ENCODE results near the gene SCP2.
"Not testable (repeated sequence)": the region's sequence is repeated elsewhere in the genome, so short reads cannot be mapped to it uniquely, and the experiment has no call there.

SCP2 gene

DNA sequence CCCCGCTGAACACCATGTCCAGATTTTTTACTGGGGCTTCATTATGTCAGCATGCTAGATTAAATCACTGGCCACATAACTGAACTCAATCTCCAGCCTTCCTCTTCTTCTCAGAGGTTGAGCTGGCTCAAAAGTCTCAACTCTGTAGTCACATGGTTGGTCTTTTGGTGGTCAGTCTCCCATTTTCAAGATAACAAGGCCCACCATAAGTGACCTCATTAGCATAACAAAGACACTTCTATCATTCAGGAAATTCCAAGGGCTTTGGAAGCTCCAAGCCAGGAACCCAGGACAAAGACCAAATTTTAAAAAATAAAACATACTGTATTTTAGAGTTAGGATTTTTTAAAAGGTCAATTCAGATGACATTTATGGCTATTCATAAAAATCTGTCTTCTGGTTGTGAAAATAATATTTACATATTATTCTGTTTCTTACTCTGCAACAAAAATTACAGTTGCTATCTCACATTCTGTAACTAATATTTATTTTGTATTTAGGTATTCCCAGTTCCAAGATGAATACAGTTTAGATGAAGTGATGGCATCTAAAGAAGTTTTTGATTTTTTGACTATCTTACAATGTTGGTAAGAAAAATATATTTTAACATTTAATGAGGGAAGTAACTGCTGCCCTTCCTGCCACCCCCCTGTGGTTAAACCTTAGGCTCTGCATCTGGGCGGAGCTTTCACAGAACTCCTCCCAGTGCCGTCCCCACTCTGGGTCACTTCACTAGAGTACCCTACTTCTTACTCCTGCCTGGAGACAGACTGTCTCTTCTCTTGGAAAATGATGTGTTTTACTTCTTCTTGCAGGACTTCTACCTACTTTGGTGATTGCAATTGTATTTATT is 49.3 kb downstream of the SCP2 start:
- DNase-seq: no peak

DNA sequence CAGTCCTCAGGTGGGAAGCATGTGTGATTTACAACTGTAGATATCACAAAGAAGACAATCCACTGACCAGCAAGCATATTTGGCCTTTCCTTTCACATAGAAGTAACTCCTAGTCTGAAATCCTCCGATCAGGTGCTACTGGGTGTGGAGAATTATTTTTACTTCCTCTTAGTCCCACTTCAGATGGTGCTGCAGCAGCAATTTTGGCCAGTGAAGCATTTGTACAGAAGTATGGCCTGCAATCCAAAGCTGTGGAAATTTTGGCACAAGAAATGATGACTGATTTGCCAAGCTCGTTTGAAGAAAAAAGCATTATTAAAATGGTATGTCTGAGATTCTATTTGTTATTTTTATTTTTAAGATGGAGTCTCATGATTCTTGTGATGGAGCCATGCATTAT is 51.0 kb downstream of the SCP2 start:
- no peak for DNase-seq

DNA sequence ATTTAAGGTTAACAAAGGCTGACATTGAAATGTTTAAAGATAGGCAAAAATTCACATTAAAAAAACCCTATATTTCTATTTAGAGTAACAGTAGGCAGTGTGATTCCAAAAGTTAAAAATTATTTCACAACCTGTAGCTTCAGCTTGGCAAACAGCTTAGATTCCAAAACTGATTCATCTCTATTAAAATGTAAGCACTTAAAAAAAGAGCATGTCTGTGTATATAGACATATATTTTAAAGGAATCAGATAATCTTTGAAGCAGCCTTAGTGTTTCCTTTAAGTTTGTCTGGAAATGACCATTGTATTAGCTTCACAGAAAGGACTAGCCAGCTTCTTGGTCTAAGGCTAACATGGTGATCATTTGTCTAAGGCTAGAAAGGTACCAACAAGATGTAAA is 65.7 kb downstream of the SCP2 start:
- not testable (repeated sequence) for DNase-seq

DNA sequence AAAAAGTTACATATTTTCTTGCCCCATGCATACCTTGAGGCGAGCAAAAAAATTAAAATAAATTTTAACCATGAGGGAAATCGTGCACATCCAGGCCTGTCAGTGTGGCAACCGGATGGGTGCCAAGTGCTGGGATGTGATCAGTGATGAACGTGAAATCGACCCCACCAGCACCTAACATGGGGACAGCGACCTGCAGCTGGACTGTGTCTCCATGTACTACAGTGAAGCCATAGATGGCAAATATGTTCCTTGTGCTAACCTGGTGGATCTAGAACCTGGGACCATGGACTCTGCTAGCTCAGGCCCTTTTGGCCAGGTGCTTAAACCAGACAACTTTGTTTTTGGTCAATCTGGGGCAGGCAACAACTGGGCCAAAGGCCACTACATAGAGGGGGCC is 67.6 kb downstream of the SCP2 start:
- no peak for DNase-seq

DNA sequence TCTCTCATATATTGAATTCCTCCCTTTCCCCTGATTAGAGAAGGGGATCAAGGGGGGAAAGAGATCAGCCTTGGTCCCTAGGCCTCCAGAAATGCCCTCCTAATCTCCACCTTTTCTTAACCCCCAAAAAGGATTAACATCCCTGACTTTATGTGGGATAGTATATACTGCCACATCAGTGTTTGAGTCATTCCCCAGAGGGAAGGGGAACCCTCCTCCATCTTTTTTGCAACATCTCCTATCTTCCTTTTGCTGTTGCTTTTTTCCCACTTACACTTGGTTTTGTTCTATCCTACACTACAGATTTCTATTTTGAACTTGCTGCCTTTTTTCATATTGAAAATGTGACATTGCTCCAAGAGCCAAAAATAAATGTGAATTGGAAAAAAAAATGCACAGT is 69.6 kb downstream of the SCP2 start:
- no peak for DNase-seq

DNA sequence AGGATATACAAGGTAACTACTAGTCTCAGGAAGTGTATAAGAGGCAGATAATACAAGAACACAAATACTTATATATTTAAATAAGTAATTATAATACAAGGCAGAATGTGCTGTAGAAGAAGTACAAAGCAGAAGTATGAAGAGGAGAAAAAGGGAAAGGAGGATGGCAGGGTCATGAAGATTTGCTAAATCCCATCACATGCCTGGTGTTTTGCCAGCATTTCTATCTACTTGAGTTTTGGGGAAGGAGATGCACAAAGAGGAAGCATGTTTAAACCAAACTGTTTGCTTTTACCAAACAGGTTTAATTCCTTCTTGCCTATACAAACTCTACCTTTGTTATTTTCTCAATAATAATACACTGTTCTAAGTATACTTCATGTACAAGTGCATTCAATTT is 74.1 kb downstream of the SCP2 start:
- no peak for DNase-seq

DNA sequence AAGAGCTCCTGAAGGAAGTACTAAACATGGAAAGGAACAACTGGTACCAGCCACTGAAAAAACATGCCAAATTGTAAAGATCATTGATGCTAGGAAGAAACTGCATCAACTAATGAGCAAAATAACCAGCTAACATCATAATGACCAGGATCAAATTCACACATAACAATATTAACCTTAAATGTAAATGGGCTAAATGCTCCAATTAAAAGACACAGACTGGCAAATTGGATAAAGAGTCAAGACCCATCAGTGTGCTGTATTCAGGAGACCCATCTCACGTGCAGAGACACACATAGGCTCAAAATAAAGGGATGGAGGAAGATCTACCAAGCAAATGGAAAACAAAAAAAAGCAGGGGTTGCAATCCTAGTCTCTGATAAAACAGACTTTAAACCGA is 79.5 kb downstream of the SCP2 start:
- DNase-seq: not testable (repeated sequence)

DNA sequence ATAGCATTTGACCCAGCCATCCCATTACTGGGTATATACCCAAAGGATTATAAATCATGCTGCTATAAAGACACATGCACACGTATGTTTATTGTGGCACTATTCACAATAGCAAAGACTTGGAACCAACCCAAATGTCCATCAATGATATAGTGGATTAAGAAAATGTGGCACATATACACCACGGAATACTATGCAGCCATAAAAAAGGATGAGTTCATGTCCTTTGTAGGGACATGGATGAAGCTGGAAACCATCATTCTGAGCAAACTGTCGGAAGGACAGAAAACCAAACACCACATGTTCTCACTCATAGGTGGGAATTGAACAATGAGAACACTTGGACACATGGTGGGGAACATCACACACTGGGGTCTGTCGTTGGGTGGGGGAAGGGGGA is 83.2 kb downstream of the SCP2 start:
- not testable (repeated sequence) for DNase-seq

DNA sequence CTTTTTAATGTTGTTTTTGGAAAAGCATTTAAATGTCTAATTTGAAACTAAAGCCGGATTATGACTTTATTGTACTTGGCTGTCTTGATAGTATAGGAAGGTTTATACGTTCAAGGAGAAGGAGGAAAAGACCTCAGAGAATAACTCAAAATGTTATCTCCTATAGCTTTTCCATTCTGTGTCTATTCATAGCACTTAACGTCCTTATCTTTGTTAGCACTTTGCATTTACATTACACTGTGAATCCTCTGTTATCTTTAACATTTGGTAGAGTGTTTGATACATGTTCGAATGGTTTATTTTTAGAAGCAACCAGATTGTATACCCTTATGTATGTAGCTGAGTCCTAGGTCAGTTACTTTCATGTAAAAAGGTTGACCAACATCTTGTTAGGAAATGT is 84.1 kb downstream of the SCP2 start:
- DNase-seq: no peak

DNA sequence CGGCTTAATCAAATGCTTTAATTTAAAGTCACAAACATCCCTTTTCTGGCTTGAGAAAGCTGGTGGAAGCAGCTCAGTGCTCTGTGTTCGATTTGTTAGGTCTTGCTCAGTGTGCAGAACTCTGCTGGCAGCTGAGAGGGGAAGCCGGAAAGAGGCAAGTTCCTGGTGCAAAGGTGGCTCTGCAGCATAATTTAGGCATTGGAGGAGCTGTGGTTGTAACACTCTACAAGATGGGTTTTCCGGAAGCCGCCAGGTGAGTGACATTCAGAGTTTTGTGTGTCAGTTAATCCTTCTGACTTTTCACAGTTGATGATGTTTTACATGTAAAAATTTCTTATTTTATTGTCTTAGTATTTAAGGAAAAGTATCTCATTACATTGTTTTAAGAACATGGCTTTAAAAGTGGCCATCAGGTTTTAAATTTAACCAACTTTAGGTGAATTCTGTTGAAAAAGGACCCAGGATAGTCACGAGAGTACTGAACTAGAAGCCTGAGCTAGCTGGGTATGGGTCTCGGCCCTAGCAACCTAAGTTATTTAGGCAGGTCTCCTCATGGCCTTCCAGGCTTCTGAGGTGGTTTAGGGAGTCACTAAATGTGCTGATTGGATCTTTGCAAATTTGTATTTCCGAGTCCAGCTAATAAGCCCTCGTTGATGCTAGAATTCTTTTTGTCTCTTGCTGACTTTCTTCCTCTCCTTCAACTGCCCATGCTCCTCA is 87.9 kb downstream of the SCP2 start:
- peak; percentile 92 for DNase-seq

DNA sequence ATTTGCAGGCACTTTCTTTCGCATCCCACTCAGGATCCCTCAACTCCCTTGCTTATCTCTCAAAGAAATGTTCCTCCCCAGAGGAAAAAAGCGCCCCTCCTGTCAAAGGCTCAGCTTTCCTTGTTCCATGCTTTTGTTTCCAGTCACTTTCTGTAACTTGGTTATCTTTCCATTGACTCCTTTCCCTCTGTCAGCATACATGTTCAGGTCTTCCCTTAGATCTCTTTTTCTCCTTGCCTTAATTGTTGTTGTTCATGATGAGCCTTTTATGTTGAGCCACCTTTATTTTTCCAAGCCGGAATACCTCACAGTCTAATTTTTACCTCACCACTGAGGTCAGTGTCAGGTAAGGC is 88.4 kb downstream of the SCP2 start:
- no peak for DNase-seq

DNA sequence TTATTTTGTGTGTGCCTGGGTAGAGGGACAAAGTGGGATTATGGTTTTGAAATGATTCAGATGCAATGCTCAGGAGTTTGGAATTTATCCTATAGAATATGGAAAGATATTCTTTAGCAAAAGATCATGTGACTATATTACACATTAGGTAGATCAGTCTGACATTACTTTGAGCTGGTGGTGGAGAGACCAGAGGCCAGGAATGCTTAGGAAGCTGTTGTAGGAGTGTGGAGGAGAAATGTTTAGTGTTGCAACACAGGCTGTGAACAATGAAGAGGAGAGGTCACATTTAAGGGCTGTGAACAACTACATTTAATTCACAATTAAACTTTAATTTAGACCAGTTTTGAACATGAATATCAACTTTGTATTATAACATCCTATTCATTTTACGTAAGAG is 89.6 kb downstream of the SCP2 start:
- no peak for DNase-seq

DNA sequence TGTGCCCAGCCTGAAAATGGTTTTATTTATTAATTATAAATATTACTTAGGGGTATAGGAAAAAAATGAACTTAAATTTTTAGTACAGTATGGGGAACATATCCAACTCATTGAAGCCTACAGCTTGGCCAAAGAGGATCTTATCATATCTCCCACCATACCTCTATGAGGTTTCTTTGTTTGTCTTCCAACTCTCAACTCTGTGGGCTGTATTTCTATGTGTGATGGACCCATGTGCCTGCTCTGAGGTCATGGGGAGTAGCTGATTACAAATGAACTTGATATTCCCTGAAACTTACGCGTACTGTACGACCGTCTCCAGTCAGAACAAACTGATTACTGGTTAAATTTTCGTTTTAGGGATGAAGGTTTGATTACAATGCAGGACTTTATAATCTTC is 93.5 kb downstream of the SCP2 start:
- no peak for DNase-seq

DNA sequence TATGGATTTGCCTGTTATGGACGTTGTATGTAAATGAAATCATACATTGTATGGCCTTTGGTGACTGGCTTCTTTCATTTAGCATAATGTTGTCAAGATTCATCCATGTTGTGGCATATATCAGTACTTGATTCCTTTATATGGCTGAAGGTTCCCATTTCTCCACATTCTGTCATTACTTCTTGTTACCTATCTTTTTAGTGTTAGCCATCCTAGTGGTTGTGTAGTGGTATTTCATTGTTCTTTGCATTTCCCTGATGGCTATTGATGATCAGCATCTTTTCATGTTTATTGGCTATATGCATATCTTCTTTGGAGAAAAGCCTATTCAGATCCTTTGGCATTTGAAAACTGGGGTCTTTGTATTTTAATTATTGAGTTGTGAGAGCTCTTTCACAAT is 95.1 kb downstream of the SCP2 start:
- no peak for DNase-seq

DNA sequence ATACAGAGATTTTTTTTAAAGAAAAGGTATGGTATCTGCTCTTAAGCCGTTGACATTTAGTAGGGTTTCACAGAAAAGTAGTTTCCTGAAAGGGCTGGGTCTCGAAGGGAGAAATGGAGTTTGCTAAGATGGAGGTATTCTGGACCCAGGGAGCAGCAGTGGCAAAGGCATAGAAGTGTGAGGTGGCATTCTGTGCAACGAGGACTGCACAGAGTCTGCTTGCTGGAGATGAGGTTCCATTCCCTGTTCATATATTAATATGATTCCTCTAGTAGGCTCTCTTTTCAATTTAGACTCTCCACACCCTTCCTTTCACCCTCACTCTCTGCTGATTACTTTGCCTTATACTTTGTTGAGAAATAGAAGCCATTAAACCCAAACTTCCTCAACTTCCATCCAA is 96.5 kb downstream of the SCP2 start:
- no peak for DNase-seq

DNA sequence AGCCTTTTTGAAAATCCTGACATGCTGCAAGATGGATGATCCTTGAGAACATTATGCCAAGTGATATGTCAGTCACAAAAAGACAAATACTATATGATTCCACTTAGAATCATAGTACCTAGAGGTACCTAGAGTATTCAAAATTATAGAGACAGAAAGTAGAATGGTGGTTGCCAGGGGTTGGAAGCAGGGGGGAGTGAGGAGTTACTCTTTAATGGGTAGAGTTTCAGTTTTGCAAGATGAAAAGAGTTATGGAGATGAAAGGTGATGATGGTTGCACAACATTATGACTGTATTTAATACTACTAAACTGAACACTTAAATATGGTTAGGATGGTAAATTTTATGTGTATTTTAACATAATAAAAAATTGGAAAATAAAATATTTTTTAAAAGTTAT is 97.0 kb downstream of the SCP2 start:
- DNase-seq: no peak

DNA sequence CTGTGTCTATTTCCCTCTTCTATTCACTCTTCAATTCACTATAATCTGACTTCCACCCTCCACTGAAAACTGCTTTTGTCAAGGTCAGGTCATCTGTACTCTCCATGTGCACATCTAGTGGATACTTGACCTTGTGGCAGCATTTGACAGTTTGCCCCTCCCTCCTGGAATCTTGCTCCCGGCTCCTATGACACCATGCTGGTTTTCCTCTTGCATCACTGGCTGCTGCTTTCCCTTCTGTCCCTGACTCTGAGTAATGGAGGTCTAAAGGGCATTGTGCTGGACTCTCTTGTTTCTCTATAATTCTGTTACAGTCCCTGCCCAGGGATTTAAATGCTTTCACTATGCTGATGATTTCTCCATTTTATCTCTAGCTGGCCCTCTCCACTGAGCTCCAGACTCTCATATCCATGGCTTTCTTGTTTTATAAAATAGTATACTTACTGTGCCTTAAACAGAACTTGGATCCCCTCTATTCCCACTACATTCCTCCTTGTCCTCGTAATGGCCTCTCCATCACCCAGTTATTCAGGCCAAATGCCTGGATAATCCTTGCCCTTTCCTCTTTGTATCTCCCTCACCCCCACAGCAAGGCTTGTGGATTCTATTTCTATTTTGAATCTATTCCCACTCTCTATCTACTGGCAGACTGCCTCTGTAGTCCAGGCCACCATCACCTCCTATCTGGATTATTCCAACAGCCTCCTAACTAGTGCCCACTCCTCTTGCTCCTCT is 98.1 kb downstream of the SCP2 start:
- DNase-seq: peak; percentile 31

DNA sequence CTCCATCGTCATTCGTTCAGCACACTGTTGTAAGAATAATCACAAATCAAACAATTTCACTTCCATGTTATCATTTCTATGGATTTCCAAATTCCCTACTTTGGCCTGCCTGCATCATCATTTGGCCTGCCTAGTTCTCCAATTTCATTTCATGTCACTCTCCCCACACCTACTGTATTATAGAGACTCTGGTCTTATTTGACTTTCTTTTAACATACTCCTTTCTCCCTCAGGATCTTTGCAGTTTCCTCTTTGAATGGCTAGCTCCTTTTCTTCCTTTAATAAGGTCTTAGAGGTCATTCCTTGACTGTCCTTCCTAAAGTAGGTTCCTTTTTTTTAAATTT is 98.7 kb downstream of the SCP2 start:
- DNase-seq: no peak

DNA sequence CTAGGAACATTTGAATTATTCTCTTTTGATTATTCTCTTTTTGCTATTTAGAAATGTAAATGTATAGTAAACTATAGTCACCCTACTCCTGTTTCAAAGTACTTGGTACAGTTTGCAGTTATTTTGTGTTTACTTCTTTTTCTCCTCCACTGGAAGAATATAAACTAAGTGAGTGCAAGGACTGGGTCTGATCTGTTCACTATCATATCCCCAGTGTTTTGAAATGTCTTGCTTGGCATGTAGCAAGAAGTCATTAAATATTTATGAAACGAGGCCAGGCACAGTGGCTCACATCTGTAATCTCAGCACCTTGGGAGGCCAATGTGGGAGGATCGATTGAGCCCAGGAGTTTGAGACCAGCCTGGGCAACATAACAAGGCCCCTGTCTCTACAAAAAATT is 99.2 kb downstream of the SCP2 start:
- no peak for DNase-seq

DNA sequence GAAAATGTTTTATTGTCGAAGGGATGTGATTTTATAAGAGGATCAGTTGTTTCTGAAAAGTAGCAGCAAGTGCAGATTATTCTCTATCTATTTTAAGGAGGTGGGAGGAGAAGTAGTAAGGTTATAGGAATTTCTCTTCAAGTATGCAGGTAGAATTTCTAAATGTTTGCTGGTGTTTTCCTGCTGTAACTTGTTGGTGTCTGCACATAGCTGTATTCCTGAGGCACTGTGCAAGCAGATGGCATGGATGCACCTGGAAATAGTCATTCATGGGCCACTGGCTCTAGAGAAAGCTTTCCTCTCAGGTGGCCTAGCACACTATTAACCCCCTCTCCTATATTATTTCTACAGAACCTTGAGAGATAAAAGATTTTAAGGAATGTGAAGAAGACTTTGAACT is 104.7 kb downstream of the SCP2 start:
- DNase-seq: no peak

DNA sequence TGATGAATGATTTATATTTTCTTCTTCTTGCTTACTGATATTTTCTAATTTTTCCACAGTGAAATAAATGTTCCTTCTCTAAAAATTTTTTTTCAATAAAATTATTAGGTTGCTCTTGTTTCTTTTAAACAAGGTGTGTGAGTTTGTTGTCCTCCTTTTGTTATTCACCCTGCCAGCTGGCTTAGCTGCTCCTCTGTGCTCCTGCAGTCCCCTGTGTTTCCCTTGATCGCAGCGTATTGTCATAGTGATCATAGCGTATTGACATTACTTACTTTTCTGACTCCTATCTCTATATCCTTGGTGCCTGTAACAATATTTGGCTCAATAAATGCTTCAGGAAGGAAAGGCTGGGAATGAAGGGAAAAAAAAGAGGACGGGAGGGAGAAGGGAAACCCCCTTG is 110.1 kb downstream of the SCP2 start:
- no peak for DNase-seq

DNA sequence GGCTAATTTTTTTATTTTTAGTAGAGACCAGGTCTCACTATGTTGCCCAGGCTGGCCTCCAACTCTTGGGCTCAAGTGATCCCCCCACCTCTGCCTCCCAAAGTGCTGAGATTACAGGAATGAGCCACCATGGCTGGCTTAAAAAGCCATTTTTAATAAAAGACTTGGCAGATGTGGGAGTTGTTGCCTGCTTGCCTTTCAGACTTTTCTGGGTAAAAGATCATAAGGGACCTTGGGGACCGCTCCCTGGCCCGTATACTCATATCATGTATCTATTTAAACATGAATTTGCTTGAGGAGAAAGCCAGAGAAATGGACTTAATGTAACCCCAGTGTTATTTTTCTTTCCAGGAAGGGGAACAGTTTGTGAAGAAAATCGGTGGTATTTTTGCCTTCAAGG is 111.5 kb downstream of the SCP2 start:
- no peak for DNase-seq

DNA sequence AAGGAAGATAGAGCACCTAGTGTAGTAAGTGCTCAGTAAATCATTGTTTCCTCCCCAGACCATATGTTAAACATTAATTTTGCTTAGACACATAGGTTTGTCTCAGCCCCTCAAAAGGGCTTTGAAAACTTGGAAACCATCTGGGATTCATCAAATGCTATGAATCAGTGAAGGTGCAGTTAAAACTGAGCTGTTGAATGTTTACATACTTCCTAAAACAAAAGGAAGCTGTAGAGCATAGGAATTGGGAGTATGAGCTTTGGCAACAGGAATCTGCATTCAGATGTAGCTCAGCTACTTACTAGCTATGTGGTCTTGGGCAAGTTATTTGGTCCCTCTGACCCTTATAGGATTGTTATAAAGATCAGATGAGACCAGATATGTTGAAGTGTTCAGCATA is 116.2 kb downstream of the SCP2 start:
- DNase-seq: peak; percentile 79

DNA sequence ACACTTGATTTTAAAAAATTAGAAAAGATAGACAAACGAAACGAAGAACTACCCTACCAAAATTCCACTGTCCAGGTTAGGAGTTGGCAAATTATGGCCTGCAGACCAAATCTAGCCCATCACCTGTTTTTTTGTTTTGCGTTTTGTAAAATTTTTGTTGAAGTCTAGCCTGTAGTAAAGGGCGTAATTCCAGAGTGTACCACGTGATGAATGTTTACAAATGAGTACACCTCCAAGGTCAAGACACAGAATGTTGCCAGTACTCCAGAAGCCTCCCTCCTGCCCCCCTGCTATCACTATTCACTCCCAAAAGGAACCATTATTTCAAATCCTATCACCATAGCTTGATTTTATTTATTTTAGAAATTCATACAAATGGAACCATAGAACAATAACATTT is 117.8 kb downstream of the SCP2 start:
- DNase-seq: no peak
